HFFc6 (cell line): ENCODE measurements around the gene RIT2. TPM values are rescaled to one million over a fixed set of nuclear protein-coding genes. Genes with fewer than 3 reads are reported as not detected.

Experiments
- DNase-seq: peaks from one replicate; pipeline ENCODE4 v3.0.0-alpha.2; 2018
- H3K27ac Mint-ChIP-seq: 2 replicates; pipeline ENCODE4 v1.8.0; 2020; ENCODE audit warnings: mild to moderate bottlenecking, mixed read lengths
- H3K27me3 Mint-ChIP-seq: 2 replicates; pipeline ENCODE4 v1.8.0; 2021; ENCODE audit warnings: mild to moderate bottlenecking, moderate library complexity, mixed read lengths; ENCODE audit not compliant: insufficient read depth
- H3K36me3 Mint-ChIP-seq: 2 replicates; pipeline ENCODE4 v1.8.0; 2021; ENCODE audit warnings: low read depth, mixed read lengths
- H3K4me1 Mint-ChIP-seq: 2 replicates; pipeline ENCODE4 v1.8.0; 2020; ENCODE audit warnings: low read depth, mixed read lengths
- H3K4me3 Mint-ChIP-seq: 2 replicates; pipeline ENCODE4 v1.8.0; 2020; ENCODE audit warnings: mild to moderate bottlenecking, moderate library complexity, mixed read lengths
- H3K9me3 Mint-ChIP-seq: 2 replicates; pipeline ENCODE4 v1.8.0; 2020; ENCODE audit warnings: mild to moderate bottlenecking, mixed read lengths
- CTCF ChIP-seq: fragments of 200-600 bp; sonication (generic); IDR thresholded peaks from 2 replicates; pipeline ENCODE4 v1.5.0; 2021; ENCODE audit warnings: antibody characterized with exemption, mild to moderate bottlenecking
- total RNA-seq, 6 experiments: library from RNA; stranded (reverse); fragmentation: NEBNext Ultra II Directional; extraction: Animal tissue kit (Norgen Biotek cat#: 25700); gene quantifications; 2 replicates in 1 of 6; 3 replicates in 5 of 6; pipeline ENCODE4 v1.2.3, GENCODE V29; 2021

Gene RIT2
- total RNA-seq, 6 experiments from 2014 or later, result not detected

GRCh38 chr18:42780171-42780570 is 335.3 kb downstream of the RIT2 start:
- Mint-ChIP-seq H3K27me3 (no peaks in the 10 kb centered on the region), H3K9me3 (peaks cover 33% of the 10 kb centered on the region), H3K4me3 (no peak overlapping the region), H3K36me3 (no peaks in the 10 kb centered on the region), H3K4me1 (no peaks in the 10 kb centered on the region), H3K27ac (no peak overlapping the region)
- no peak for DNase-seq
- no peak for TF ChIP-seq CTCF

GRCh38 chr18:42778445-42779042 is 336.9 kb downstream of the RIT2 start:
- Mint-ChIP-seq H3K36me3 (no peaks in the 10 kb centered on the region), H3K4me1 (no peaks in the 10 kb centered on the region), H3K9me3 (peaks cover 39% of the 10 kb centered on the region), H3K27ac (no peak overlapping the region), H3K4me3 (no peak overlapping the region), H3K27me3 (no peaks in the 10 kb centered on the region)
- no peak for DNase-seq
- no peak for TF ChIP-seq CTCF

- Mint-ChIP-seq H3K36me3 (no peaks in the 10 kb centered on the region), H3K27ac (no peak overlapping the region), H3K4me1 (no peaks in the 10 kb centered on the region), H3K9me3 (peaks cover 43% of the 10 kb centered on the region), H3K4me3 (no peak overlapping the region), H3K27me3 (no peaks in the 10 kb centered on the region)
- no peak for DNase-seq
- no peak for TF ChIP-seq CTCF
These were observed 337.5 kb downstream of the RIT2 start for GRCh38 chr18:42778024-42778423.

- H3K9me3 Mint-ChIP-seq, result peaks cover 43% of the 10 kb centered on the region
- H3K27me3 Mint-ChIP-seq, result no peaks in the 10 kb centered on the region
- H3K4me1 Mint-ChIP-seq, result no peaks in the 10 kb centered on the region
- no peak for DNase-seq
- H3K36me3 Mint-ChIP-seq, result no peaks in the 10 kb centered on the region
- H3K4me3 Mint-ChIP-seq, result no peak overlapping the region
- no peak for TF ChIP-seq CTCF
- no peak overlapping the region for H3K27ac Mint-ChIP-seq
These were observed 341.6 kb downstream of the RIT2 start for GRCh38 chr18:42773870-42774269.

GRCh38 chr18:42771936-42772335 is 343.5 kb downstream of the RIT2 start:
- no peak overlapping the region for H3K4me3 Mint-ChIP-seq
- H3K9me3 Mint-ChIP-seq, result peaks cover 45% of the 10 kb centered on the region
- H3K27me3 Mint-ChIP-seq, result no peaks in the 10 kb centered on the region
- no peak overlapping the region for H3K27ac Mint-ChIP-seq
- no peak for TF ChIP-seq CTCF
- no peaks in the 10 kb centered on the region for H3K4me1 Mint-ChIP-seq
- no peak for DNase-seq
- H3K36me3 Mint-ChIP-seq, result no peaks in the 10 kb centered on the region

- Mint-ChIP-seq H3K9me3 (peaks cover 44% of the 10 kb centered on the region), H3K4me1 (no peaks in the 10 kb centered on the region), H3K4me3 (no peak overlapping the region), H3K27me3 (no peaks in the 10 kb centered on the region), H3K27ac (no peak overlapping the region), H3K36me3 (no peaks in the 10 kb centered on the region)
- TF ChIP-seq CTCF, result no peak
- no peak for DNase-seq
These were observed 350.2 kb downstream of the RIT2 start for GRCh38 chr18:42765302-42765701.
